GM21423 (cell line): ENCODE measurements around the gene AFDN.

Experiments
- ATAC-seq: cut with Tn5 transposase; IDR thresholded peaks from one replicate; pipeline ENCODE4 v1.9.1; 2021; ENCODE audit warnings: mild to moderate bottlenecking, moderate library complexity; ENCODE audit not compliant: unreplicated experiment

The AFDN gene

GRCh38 chr6:167794161-167795157 lies 32.3 kb upstream of the AFDN start:
- no peak for ATAC-seq

GRCh38 chr6:167795321-167795811 lies 31.3 kb upstream of the AFDN start:
- ATAC-seq, result no peak

- ATAC-seq, result no peak
These were observed 30.9 kb upstream of the AFDN start for GRCh38 chr6:167795874-167796191.

GRCh38 chr6:167796192-167796981 lies 30.3 kb upstream of the AFDN start:
- no peak for ATAC-seq

- no peak for ATAC-seq
These were observed 29.7 kb upstream of the AFDN start for GRCh38 chr6:167797011-167797471.

GRCh38 chr6:167797476-167798265 lies 29.0 kb upstream of the AFDN start:
- no peak for ATAC-seq

- ATAC-seq, result no peak
These were observed 28.3 kb upstream of the AFDN start for GRCh38 chr6:167798453-167798852.

- ATAC-seq, result no peak
These were observed 27.5 kb upstream of the AFDN start for GRCh38 chr6:167799033-167799821.

- no peak for ATAC-seq
These were observed 26.2 kb upstream of the AFDN start for GRCh38 chr6:167800549-167800948.

GRCh38 chr6:167801263-167801662 lies 25.4 kb upstream of the AFDN start:
- ATAC-seq, result no peak

- no peak for ATAC-seq
These were observed 24.4 kb upstream of the AFDN start for GRCh38 chr6:167802339-167802738.

GRCh38 chr6:167803816-167804215 lies 22.9 kb upstream of the AFDN start:
- no peak for ATAC-seq

- ATAC-seq, result no peak
These were observed 22.3 kb upstream of the AFDN start for GRCh38 chr6:167804281-167805013.

- no peak for ATAC-seq
These were observed 21.2 kb upstream of the AFDN start for GRCh38 chr6:167805349-167806060.

- ATAC-seq, result no peak
These were observed 20.5 kb upstream of the AFDN start for GRCh38 chr6:167806061-167806700.

- no peak for ATAC-seq
These were observed 19.5 kb upstream of the AFDN start for GRCh38 chr6:167807200-167807599.

GRCh38 chr6:167807756-167808155 lies 19.0 kb upstream of the AFDN start:
- no peak for ATAC-seq

- no peak for ATAC-seq
These were observed 15.7 kb upstream of the AFDN start for GRCh38 chr6:167811040-167811439.
